Measurements from ENCODE around the gene ABHD17B.

Gene ABHD17B

DNA sequence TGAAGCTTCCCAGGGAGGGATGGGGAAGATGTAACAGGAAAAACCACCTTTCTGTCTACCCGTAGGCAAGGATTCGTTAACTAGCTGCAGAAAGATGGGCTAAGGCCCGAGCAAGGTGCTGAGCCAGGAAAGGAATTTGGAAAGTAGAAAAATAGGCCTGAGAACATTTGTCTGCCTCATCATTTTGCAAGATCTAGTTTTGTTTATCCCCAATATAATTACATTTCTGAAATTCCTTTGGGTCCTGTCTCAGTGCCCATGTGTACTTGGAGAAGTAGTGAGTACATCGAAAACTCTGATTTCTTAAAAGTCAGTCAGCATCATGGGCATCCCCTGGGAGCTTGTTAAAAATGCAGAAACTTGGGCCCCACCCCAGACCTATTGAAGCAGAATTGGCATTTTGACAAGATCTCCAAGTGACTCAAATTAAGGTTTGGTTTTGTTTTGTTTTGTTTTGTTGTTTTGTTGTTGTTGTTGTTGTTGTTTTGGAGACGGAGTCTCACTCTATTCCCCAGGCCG, 90.5 kb downstream of the ABHD17B start:
- TF ChIP-seq, protein P1, sequence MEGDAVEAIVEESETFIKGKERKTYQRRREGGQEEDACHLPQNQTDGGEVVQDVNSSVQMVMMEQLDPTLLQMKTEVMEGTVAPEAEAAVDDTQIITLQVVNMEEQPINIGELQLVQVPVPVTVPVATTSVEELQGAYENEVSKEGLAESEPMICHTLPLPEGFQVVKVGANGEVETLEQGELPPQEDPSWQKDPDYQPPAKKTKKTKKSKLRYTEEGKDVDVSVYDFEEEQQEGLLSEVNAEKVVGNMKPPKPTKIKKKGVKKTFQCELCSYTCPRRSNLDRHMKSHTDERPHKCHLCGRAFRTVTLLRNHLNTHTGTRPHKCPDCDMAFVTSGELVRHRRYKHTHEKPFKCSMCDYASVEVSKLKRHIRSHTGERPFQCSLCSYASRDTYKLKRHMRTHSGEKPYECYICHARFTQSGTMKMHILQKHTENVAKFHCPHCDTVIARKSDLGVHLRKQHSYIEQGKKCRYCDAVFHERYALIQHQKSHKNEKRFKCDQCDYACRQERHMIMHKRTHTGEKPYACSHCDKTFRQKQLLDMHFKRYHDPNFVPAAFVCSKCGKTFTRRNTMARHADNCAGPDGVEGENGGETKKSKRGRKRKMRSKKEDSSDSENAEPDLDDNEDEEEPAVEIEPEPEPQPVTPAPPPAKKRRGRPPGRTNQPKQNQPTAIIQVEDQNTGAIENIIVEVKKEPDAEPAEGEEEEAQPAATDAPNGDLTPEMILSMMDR (IDR thresholded peaks at IDR 0.05; ENCODE audit: low read depth, low read length) = no peak
- no peak overlapping the region for H3K4me3 ChIP-seq (replicated peaks in 1 of 2; ENCODE audit: low read depth in 2 of 2, low read length in 2 of 2)
- peak; percentile 22 to 68 for DNase-seq (ENCODE audit: low read depth in 2 of 2)

DNA sequence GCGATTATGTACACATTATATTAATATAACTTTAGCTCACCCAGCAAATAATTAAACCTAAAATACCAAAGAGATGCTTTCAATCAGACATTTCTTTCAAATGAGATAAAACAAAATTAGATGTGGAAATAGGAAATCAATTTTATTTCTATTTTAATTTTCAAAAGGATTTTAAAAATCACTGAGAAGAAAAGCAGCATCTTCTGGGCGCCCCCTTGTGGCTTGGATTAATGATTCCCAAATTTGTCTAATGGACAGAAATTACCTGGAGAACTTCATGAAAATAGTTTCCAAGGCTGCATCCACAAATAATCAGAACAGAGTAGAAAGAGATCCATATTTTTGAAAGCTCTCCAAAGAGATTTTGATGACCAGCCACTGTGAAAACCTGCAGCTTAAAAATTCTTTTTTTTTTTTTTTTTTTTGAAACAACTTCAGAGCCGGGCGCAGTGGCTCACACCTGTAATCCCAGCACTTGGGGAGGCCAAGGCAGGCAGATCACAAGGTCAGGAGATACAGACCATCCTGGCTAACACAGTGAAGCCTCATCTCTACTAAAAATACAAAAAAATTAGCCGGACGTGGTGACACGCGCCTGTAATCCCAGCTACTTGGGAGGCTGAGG, 91.8 kb downstream of the ABHD17B start:
- TF ChIP-seq, protein P1 (IDR thresholded peaks at IDR 0.05; ENCODE audit: low read depth, low read length) = peak; percentile 61
- H3K4me3 ChIP-seq (replicated peaks in 1 of 2; ENCODE audit: low read depth in 2 of 2, low read length in 2 of 2) = no peak overlapping the region
- DNase-seq (ENCODE audit: low read depth in 2 of 2) = peak; percentile 56 to 59

DNA sequence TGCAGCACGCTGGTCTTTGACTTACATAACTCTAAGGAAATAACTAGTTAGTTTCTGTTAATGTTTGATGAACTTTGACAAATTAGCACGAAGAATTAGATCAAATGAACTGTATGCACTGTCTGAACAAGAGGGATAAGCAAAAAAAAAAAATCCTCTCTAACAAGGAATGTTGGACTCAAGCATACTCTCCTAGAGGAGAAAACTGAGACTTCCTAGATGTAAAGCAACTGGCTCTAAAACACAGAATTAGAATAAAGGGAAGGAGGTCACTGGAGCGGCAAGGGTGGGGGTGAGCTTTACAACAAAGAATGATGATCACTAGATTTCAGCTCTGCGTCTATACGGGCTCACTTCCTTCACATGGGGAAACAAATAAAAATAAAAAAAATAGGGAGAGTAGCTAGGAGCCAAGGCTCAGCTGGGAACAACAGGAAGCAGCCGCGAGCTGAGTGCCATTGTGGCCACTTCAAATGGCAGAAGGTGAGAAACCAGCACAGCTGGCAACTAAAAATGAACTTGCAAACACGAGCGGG, 94.0 kb downstream of the ABHD17B start:
- TF ChIP-seq, protein P1 (IDR thresholded peaks at IDR 0.05; ENCODE audit: low read depth, low read length) = no peak
- DNase-seq (ENCODE audit: low read depth in 2 of 2) = no peak
- no peak overlapping the region for H3K4me3 ChIP-seq (replicated peaks in 1 of 2; ENCODE audit: low read depth in 2 of 2, low read length in 2 of 2)
